ENCODE results near the gene FKBP2. TPM values are rescaled to one million over a fixed set of nuclear protein-coding genes. Genes with fewer than 3 reads are reported as not detected.

FKBP2 gene
- total and polyA plus RNA-seq, 2 experiments from 2014 or later: 57.7 to 349 TPM

DNA sequence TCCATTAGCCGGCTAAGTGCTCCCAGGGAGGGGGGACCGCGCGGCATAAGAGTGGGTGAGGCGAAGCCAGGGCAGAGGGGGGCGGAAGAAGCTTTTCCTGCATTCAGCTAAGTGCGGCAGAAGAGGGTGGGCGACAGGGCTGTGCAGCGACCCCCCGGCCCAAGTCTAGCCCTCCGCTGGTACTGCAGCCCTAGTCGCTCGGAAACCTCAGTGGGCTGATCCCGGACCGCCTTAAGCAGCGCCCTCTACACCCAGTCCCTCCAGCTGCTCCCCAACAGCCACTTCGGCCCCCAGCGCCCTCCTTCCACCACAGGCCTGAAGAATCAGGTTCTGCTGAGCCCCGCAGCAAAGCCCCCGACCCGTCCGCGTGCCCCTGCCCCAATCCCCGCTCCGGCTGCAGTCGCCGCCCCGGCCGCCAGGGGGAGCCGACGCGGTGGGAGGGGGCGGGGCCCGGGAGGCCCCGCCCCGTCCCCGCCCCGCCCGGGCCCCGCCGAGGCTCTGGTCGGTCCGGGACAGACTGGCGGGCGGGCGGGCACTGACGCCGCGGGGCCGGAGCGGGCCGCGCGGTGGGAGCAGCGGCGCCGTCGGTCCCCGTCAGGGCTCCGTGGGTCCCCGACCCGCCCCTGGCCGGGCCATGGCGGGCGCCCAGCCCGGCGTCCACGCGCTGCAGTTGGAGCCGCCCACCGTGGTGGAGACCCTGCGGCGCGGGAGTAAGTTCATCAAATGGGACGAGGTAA is 10.3 kb downstream of the FKBP2 start, which contains the start of gene PLCB3:
PLCB3 (plus strand) TSS at position 515 of the 737 bp plus-strand sequence; CDS start at position 635, 120 bp downstream.
- Histone ChIP-seq H3K27me3 (no peaks in the 10 kb centered on the region), H3K79me2 (peaks cover 18% of the 10 kb centered on the region), H3K36me3 (replicated peaks; ENCODE audit: insufficient read depth, low read depth) (no peaks in the 10 kb centered on the region), H3K9me3 (ENCODE audit: low read depth) (no peaks in the 10 kb centered on the region), H4K20me1 (ENCODE audit: insufficient read depth, poor library complexity, severe bottlenecking) (peaks cover 5% of the 10 kb centered on the region), H3K4me2 (peak within 1 kb of the TSS; percentile 99), H3K9me2 (replicated peaks; ENCODE audit: insufficient read depth) (no peaks in the 10 kb centered on the region), H3K27ac (peak within 1 kb of the TSS; percentile 69), H2AFZ (peak within 1 kb of the TSS; percentile 74), H3K4me3 (peak within 1 kb of the TSS; percentile 82), H3K4me1 (ENCODE audit: insufficient read depth) (peaks cover 21% of the 10 kb centered on the region)
- TF ChIP-seq EZH2phosphoT487 (IDR thresholded peaks at IDR 0.05; ENCODE audit: low read depth, severe bottlenecking, unreplicated experiment) (no peak), CTCF (IDR thresholded peaks at IDR 0.05; ENCODE audit: poor library complexity) (peak; percentile 81)
- no CpG with 5 or more reads among the region's 75 CpGs for WGBS (ENCODE audit: low lambda C conversion rate, missing lambda C conversion rate)
- peak; percentile 87 for DNase-seq (ENCODE audit: low spot score)

DNA sequence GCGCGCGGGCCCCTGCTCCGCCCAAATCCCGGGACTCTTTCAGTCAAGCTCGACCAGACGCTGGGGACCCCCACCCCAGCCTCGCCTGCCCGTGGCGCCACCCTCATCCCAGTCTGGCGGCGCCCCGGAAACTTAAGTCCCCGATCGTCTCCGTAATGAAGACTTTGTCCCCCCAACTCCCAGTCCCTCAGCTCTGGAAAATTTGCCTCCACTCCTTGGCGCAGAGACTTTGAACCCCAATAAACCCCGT is 10.8 kb downstream of the FKBP2 start:
- no peak for DNase-seq (ENCODE audit: low spot score)
- Histone ChIP-seq H3K4me3 (peak overlapping the region; percentile 82), H4K20me1 (ENCODE audit: insufficient read depth, poor library complexity, severe bottlenecking) (peaks cover 5% of the 10 kb centered on the region), H3K9me3 (ENCODE audit: low read depth) (no peaks in the 10 kb centered on the region), H2AFZ (peak overlapping the region; percentile 74), H3K27me3 (no peaks in the 10 kb centered on the region), H3K36me3 (replicated peaks; ENCODE audit: insufficient read depth, low read depth) (no peaks in the 10 kb centered on the region), H3K27ac (peak overlapping the region; percentile 69), H3K4me2 (peak overlapping the region; percentile 99), H3K79me2 (peaks cover 16% of the 10 kb centered on the region), H3K4me1 (ENCODE audit: insufficient read depth) (peaks cover 21% of the 10 kb centered on the region), H3K9me2 (replicated peaks; ENCODE audit: insufficient read depth) (no peaks in the 10 kb centered on the region)
- TF ChIP-seq CTCF (IDR thresholded peaks at IDR 0.05; ENCODE audit: poor library complexity) (no peak), EZH2 (IDR thresholded peaks at IDR 0.05; ENCODE audit: borderline replicate concordance) (no peak), EZH2phosphoT487 (IDR thresholded peaks at IDR 0.05; ENCODE audit: low read depth, severe bottlenecking, unreplicated experiment) (no peak)
- 1% methylated on average over 17 of the region's 18 CpGs for WGBS (ENCODE audit: low lambda C conversion rate, missing lambda C conversion rate)

DNA sequence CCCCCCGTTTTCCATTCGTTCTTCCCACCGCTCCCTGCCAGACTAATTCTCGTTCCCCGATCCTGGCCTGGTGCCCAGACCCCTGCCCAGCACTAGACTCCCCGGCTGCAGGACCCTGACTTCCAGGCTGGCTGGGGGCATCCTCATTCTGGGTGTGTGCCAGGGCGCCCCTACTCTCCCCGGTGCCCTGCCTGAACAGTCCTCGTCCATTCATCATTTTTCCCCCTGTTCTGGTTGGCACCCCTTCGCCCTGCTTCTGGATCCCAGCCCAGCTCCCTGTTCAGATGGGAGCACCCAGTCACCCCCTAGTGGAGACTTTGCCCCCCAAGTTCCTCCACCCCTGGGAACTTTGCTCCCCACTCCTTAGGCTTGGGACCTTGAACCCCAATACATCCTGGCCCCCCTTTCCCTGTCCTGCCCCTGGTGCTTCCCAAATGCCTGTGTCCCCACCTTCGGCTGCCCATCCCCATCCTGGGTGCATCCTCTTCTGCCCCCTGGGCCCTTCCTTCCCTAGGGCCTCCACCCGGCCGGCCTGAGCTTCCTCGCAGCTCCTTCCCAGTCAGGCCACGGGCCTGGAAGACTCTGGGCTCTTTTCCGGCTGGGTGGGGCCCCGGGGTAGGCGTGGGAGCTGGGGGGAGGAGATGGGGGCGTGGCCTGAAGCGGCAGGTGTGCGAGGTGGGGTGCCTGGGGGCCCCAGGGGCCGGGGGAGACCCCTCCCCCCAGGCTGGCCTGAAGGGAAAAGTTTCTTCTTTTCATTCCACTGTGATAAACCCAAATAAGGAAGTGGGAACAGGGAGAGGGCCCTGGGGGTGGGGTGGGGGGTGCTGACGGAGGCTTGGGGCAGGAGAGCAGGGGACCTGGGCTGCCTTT is 11.3 kb downstream of the FKBP2 start:
- Histone ChIP-seq H2AFZ (peak overlapping the region; percentile 74), H3K9me3 (ENCODE audit: low read depth) (no peaks in the 10 kb centered on the region), H3K36me3 (replicated peaks; ENCODE audit: insufficient read depth, low read depth) (no peaks in the 10 kb centered on the region), H3K4me1 (ENCODE audit: insufficient read depth) (peaks cover 21% of the 10 kb centered on the region), H3K27ac (peak overlapping the region; percentile 69), H3K27me3 (no peaks in the 10 kb centered on the region), H4K20me1 (ENCODE audit: insufficient read depth, poor library complexity, severe bottlenecking) (peaks cover 5% of the 10 kb centered on the region), H3K4me3 (peak overlapping the region; percentile 82), H3K9me2 (replicated peaks; ENCODE audit: insufficient read depth) (no peaks in the 10 kb centered on the region), H3K4me2 (peak overlapping the region; percentile 99), H3K79me2 (peaks cover 16% of the 10 kb centered on the region)
- WGBS (ENCODE audit: low lambda C conversion rate, missing lambda C conversion rate): 10% methylated on average over 17 of the region's 23 CpGs
- TF ChIP-seq CTCF (IDR thresholded peaks at IDR 0.05; ENCODE audit: poor library complexity) (peak; percentile 34), EZH2phosphoT487 (IDR thresholded peaks at IDR 0.05; ENCODE audit: low read depth, severe bottlenecking, unreplicated experiment) (no peak), EZH2 (IDR thresholded peaks at IDR 0.05; ENCODE audit: borderline replicate concordance) (no peak)
- DNase-seq (ENCODE audit: low spot score): peak; percentile 75

All from hepatocyte (in vitro differentiated cells).